Karpas-422 (cell line): Measurements from ENCODE around the gene SMOC2. TPM values are rescaled to one million over a fixed set of nuclear protein-coding genes. Genes with fewer than 3 reads are reported as not detected.

Source experiments
- DNase-seq: peaks from one replicate; pipeline ENCODE4 v3.0.0-alpha.2; 2015
- H2AFZ ChIP-seq: fragments of 200-600 bp; sonication (generic); 2 replicates; pipeline ENCODE4 v1.6.1; 2014; ENCODE audit warnings: antibody characterized with exemption, low read length, mixed read lengths
- H3K27ac ChIP-seq: fragments of 200-600 bp; sonication (generic); 2 replicates; pipeline ENCODE4 v1.5.1; 2014; ENCODE audit warnings: mild to moderate bottlenecking, low read length, moderate library complexity
- H3K27me3 ChIP-seq: fragments of 200-600 bp; sonication (generic); 2 replicates; pipeline ENCODE4 v1.6.1; 2014; ENCODE audit warnings: low read length, mixed read lengths
- H3K36me3 ChIP-seq: fragments of 200-600 bp; sonication (generic); 2 replicates; pipeline ENCODE4 v1.6.1; 2014; ENCODE audit warnings: low read length, mixed read lengths; ENCODE audit not compliant: insufficient read depth
- H3K4me1 ChIP-seq: fragments of 200-600 bp; sonication (generic); 2 replicates; pipeline ENCODE4 v1.6.1; 2014; ENCODE audit warnings: mild to moderate bottlenecking, low read length, mixed read lengths
- H3K4me2 ChIP-seq: fragments of 200-600 bp; sonication (generic); 2 replicates; pipeline ENCODE4 v1.6.1; 2014; ENCODE audit warnings: low read length, low read depth, mild to moderate bottlenecking; ENCODE audit not compliant: poor library complexity, severe bottlenecking
- H3K4me3 ChIP-seq: fragments of 200-600 bp; sonication (generic); 2 replicates; pipeline ENCODE4 v1.5.1; 2014; ENCODE audit warnings: mild to moderate bottlenecking, antibody characterized with exemption, low read length, mixed read lengths
- H3K79me2 ChIP-seq: fragments of 200-600 bp; sonication (generic); 2 replicates; pipeline ENCODE4 v1.6.1; 2014; ENCODE audit warnings: mild to moderate bottlenecking, low read length, mixed read lengths
- H3K9ac ChIP-seq: fragments of 200-600 bp; sonication (generic); 2 replicates; pipeline ENCODE4 v1.6.0; 2014; ENCODE audit warnings: low read length
- H3K9me2 ChIP-seq: fragments of 200-600 bp; sonication (generic), shearing (Covaris generic); replicated peaks from 2 replicates; pipeline ENCODE4 v1.6.0; 2014; ENCODE audit warnings: mild to moderate bottlenecking, low read length, moderate library complexity; ENCODE audit not compliant: insufficient read depth
- H3K9me3 ChIP-seq: fragments of 300-700, 200-600 bp; sonication (generic); 2 replicates; pipeline ENCODE4 v1.6.1; 2014; ENCODE audit warnings: low read length, mixed read lengths
- H4K20me1 ChIP-seq: fragments of 200-600 bp; sonication (generic); 2 replicates; pipeline ENCODE4 v1.6.1; 2014; ENCODE audit warnings: mild to moderate bottlenecking, antibody characterized with exemption, low read length, low read depth; ENCODE audit not compliant: insufficient read depth
- total RNA-seq: library from RNA; depleted of rRNA; stranded (reverse); fragments of >200 nt; shearing (Covaris generic); gene quantifications from 2 replicates; pipeline ENCODE4 v1.2.3, GENCODE V29; 2014; ENCODE audit warnings: low replicate concordance

SMOC2 gene
- total RNA-seq, 1 experiment from 2014 or later: not detected

DNA sequence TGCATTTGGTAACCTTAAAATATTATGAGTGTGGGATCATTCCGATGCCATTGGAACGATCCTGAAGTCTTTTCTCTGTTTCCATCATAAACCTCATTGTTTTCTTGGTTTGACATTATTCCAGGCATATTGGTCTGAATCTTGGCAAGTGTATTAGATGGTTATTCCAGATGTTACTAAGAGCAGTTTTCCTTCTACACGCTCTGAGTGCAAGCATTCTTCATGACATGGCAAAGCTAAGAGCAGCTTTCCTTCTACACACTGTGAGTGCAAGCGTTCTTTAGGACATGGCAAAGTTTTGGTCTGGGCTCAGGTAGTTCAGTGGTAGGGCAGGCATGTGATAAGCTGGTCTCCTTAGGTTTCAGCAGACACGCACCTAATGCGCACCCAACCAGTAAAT, 53.0 kb downstream of the SMOC2 start:
- H3K27me3 ChIP-seq: no peaks in the 10 kb centered on the region
- no peaks in the 10 kb centered on the region for H3K9me2 ChIP-seq
- H3K4me2 ChIP-seq: no peak overlapping the region
- no peaks in the 10 kb centered on the region for H3K9me3 ChIP-seq
- H3K4me1 ChIP-seq: no peaks in the 10 kb centered on the region
- no peak for DNase-seq
- H3K27ac ChIP-seq: no peak overlapping the region
- no peak overlapping the region for H3K9ac ChIP-seq
- no peak overlapping the region for H3K4me3 ChIP-seq
- H2AFZ ChIP-seq: no peak overlapping the region
- no peaks in the 10 kb centered on the region for H3K79me2 ChIP-seq
- H3K36me3 ChIP-seq: no peaks in the 10 kb centered on the region
- H4K20me1 ChIP-seq: no peaks in the 10 kb centered on the region

DNA sequence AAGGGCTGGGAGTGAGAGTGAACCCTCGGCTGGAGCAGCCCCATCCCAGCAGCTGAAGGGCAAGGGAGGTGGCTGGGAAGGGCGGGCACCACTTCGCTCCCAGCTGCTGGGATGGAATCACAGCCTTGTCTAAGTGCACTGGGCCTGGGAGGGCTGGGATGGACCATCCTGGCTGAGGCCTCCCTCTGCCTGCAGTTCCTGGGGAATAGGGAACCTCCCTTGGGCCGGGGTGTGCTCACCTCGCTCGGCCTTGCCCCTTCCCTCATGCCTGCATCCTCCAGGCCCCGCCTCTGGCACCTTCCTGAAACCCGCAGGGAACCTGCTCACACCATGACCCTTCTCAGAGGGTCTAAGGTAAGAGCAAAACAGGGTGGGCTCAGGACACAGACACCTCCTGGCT, 53.7 kb downstream of the SMOC2 start:
- Histone ChIP-seq H3K9me3 (no peaks in the 10 kb centered on the region), H3K4me3 (no peak overlapping the region), H3K4me2 (no peak overlapping the region), H3K36me3 (no peaks in the 10 kb centered on the region), H3K4me1 (no peaks in the 10 kb centered on the region), H3K9ac (no peak overlapping the region), H4K20me1 (no peaks in the 10 kb centered on the region), H3K79me2 (no peaks in the 10 kb centered on the region), H3K9me2 (no peaks in the 10 kb centered on the region), H3K27ac (no peak overlapping the region), H3K27me3 (no peaks in the 10 kb centered on the region), H2AFZ (no peak overlapping the region)
- DNase-seq: no peak

DNA sequence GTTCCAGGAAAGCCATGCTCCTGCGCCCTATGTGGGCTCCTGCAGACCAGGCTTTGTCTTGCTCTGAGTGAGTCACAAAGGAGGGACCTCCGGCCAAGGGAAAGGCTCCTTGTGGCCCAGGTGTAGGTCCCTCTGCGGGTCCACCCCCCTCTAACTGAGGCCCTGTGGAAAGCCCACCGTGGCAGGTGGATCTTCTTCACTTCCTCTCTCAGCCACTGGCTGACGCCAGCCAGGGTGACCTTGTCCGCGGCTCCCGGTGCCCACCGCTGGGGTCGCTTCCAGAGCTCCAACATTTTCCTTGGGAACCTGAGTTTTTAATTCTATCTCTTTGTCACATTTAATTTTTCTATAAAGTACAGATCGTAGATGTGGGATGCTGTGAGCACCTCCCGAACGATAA, 54.1 kb downstream of the SMOC2 start:
- no peak overlapping the region for H3K9ac ChIP-seq
- no peak for DNase-seq

DNA sequence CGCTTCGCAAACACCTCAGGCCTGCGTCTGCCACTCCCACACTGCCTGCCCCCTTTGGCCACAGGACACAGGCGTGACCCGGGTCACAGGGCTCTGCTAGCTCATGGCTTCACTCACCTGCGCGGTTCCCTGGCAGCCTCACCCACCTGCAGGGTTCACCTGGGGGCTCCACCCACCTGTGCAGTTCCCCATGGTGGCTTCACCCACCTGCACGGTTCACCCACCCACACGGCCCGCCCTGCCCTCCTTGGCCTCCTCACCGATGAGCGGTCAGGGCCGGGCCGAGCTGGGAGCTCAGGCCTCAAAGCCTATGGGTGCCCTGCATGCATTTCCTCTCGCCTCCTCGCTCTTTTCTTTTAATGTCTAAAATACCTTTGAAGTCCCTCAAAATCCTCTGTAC, 54.7 kb downstream of the SMOC2 start:
- no peak for DNase-seq
- no peak overlapping the region for H3K27ac ChIP-seq
- H3K79me2 ChIP-seq: no peaks in the 10 kb centered on the region
- no peak overlapping the region for H2AFZ ChIP-seq
- no peaks in the 10 kb centered on the region for H3K9me3 ChIP-seq
- no peaks in the 10 kb centered on the region for H3K27me3 ChIP-seq
- no peaks in the 10 kb centered on the region for H4K20me1 ChIP-seq
- H3K4me2 ChIP-seq: no peak overlapping the region
- no peak overlapping the region for H3K9ac ChIP-seq
- H3K4me1 ChIP-seq: no peaks in the 10 kb centered on the region
- H3K4me3 ChIP-seq: no peak overlapping the region
- H3K36me3 ChIP-seq: no peaks in the 10 kb centered on the region
- H3K9me2 ChIP-seq: no peaks in the 10 kb centered on the region

More for the DNA sequence above, 54.1 kb downstream of the SMOC2 start:
- no peaks in the 10 kb centered on the region for H3K9me3 ChIP-seq
- no peak overlapping the region for H3K4me2 ChIP-seq
- no peak overlapping the region for H3K4me3 ChIP-seq
- H3K27me3 ChIP-seq: no peaks in the 10 kb centered on the region
- H4K20me1 ChIP-seq: no peaks in the 10 kb centered on the region
- no peak overlapping the region for H2AFZ ChIP-seq
- no peaks in the 10 kb centered on the region for H3K9me2 ChIP-seq
- H3K79me2 ChIP-seq: no peaks in the 10 kb centered on the region
- no peaks in the 10 kb centered on the region for H3K4me1 ChIP-seq
- no peak overlapping the region for H3K27ac ChIP-seq
- H3K36me3 ChIP-seq: no peaks in the 10 kb centered on the region

DNA sequence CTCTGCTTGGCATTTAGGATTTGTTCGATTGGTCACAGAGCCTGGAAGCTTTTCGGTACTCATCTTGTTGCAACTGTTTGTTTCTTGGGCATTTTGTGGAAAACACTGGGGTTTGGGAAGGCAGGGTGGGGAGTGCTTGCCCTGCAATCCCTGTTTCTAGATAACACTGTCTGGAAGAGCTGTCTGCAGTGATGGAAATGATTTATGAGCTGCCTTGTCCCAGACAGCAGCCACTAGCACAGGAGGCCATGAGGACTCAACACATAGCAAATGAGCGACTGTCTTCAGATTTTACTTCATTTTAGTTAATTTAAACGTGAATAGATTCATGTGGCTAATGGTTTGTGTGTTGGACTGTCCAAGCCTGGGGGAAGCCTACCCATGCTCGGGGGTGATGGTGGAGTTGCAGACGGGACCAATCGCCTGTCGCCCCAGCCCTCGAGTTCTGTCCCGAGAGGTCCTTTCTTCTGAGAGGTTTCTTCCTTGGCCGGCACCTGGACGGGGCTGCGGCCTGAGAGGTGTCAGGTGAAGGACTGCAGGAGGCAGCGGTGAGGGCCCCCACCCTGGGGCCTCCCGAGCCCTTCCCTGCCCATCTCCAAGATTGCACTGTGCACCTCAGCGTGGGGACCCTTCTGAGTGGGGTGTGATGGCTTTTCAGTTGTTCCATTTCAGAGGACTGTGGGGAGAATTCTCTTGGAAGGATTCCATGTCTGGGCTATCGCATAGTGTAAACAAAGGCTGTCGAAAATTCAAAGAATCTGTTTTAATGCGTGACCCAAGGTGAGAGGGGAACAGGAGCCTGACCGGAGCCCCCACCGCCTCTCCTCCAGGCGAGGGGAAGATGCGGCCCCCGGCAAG, 55.4 kb downstream of the SMOC2 start:
- Histone ChIP-seq H3K79me2 (no peaks in the 10 kb centered on the region), H3K4me1 (no peaks in the 10 kb centered on the region), H3K9me3 (no peaks in the 10 kb centered on the region), H3K4me2 (no peak overlapping the region), H3K9me2 (no peaks in the 10 kb centered on the region), H3K4me3 (no peak overlapping the region), H3K36me3 (no peaks in the 10 kb centered on the region), H2AFZ (no peak overlapping the region), H3K27me3 (no peaks in the 10 kb centered on the region), H4K20me1 (no peaks in the 10 kb centered on the region), H3K9ac (no peak overlapping the region), H3K27ac (no peak overlapping the region)
- DNase-seq: no peak

DNA sequence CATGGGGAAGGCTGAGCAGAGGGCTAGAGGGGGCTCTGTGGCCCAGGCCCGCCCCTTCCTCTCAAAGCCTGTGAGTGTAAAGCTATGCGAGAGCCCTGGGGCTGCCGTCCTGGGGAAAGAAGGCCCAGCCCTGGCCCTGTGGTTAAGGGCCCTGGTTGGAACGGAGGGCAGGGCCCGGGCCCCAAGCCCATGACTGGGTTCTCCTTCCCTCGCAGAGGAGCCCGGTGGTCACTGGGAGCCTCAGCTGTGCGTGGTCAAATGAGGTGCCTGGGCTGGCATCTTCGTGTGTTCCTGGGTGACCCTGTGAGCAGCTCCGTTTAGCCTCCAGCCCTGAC, 56.0 kb downstream of the SMOC2 start:
- no peaks in the 10 kb centered on the region for H3K36me3 ChIP-seq
- no peak overlapping the region for H3K27ac ChIP-seq
- H4K20me1 ChIP-seq: no peaks in the 10 kb centered on the region
- no peaks in the 10 kb centered on the region for H3K9me2 ChIP-seq
- H3K27me3 ChIP-seq: no peaks in the 10 kb centered on the region
- no peak for DNase-seq
- no peak overlapping the region for H2AFZ ChIP-seq
- no peak overlapping the region for H3K4me3 ChIP-seq
- no peak overlapping the region for H3K9ac ChIP-seq
- H3K9me3 ChIP-seq: no peaks in the 10 kb centered on the region
- no peaks in the 10 kb centered on the region for H3K4me1 ChIP-seq
- H3K79me2 ChIP-seq: no peaks in the 10 kb centered on the region
- no peak overlapping the region for H3K4me2 ChIP-seq

DNA sequence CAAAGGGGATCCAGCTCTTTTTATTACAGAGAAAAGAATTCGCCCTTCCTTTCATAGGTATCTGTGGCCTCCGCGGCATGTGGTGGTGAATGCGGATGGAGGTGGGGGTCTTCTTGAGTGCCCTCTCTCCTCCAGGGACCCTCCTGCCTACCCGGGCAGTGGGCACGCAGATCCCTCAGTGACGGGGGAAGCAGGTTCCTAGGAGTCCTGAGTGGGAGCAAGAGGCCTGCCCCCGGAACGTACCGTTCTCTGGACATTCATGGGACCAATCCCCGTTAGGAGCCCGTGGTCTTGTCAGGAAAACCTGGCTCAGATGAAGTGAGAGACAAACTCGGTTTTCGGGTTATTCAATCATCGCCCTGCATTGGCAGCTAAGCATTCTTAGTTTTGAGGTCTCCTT, 56.4 kb downstream of the SMOC2 start:
- Histone ChIP-seq H4K20me1 (no peaks in the 10 kb centered on the region), H3K79me2 (no peaks in the 10 kb centered on the region), H3K9me2 (no peaks in the 10 kb centered on the region), H3K4me2 (no peak overlapping the region), H3K4me3 (no peak overlapping the region), H3K4me1 (no peaks in the 10 kb centered on the region), H2AFZ (no peak overlapping the region), H3K9ac (no peak overlapping the region), H3K27me3 (no peaks in the 10 kb centered on the region), H3K27ac (no peak overlapping the region), H3K36me3 (no peaks in the 10 kb centered on the region), H3K9me3 (no peaks in the 10 kb centered on the region)
- DNase-seq: no peak

DNA sequence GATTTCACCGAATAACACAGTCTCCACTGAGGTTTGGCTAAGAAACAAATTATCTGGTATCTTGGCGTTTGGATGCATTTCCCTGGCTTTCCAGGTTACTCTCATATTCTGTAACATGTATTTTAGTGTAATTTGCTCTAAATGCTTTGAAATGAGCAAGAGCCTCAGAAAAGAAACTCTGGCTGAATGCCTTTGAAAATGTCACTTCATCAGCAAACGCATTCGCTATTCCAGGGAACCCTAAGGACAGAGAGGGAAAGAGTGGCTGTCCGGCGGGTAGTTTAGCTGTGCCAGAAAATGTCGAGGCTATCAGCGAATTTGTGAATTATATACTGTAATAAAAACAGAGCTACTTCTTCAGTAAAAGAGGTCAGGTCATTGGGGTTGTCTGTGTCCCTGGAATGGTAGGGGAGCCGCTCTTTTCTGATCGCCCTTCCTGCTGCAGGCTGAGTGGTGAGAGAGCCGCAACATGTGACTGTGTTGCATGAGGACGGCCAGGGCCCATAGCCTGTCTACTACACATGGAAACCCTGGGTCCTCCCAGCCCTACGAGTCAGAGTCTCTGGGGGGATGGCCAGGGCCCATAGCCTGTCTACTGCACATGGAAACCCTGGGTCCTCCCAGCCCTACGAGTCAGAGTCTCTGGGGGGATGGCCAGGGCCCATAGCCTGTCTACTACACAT, 57.3 kb downstream of the SMOC2 start:
- Histone ChIP-seq H3K27me3 (no peaks in the 10 kb centered on the region), H3K9me2 (no peaks in the 10 kb centered on the region), H3K4me2 (no peak overlapping the region), H3K27ac (no peak overlapping the region), H2AFZ (no peak overlapping the region), H4K20me1 (no peaks in the 10 kb centered on the region), H3K4me1 (no peaks in the 10 kb centered on the region), H3K9ac (no peak overlapping the region), H3K36me3 (no peaks in the 10 kb centered on the region), H3K4me3 (no peak overlapping the region), H3K9me3 (no peaks in the 10 kb centered on the region), H3K79me2 (no peaks in the 10 kb centered on the region)
- no peak for DNase-seq
